ENCODE results near the gene GRK5. TPM values are rescaled to one million over a fixed set of nuclear protein-coding genes. Genes with fewer than 3 reads are reported as not detected.
A peak's percentile ranks its signal among the peaks of the same experiment; 100 is the strongest.

The GRK5 gene
- total RNA-seq, 2 donors from 2014 or later = 85.3 to 90.2 TPM

DNA sequence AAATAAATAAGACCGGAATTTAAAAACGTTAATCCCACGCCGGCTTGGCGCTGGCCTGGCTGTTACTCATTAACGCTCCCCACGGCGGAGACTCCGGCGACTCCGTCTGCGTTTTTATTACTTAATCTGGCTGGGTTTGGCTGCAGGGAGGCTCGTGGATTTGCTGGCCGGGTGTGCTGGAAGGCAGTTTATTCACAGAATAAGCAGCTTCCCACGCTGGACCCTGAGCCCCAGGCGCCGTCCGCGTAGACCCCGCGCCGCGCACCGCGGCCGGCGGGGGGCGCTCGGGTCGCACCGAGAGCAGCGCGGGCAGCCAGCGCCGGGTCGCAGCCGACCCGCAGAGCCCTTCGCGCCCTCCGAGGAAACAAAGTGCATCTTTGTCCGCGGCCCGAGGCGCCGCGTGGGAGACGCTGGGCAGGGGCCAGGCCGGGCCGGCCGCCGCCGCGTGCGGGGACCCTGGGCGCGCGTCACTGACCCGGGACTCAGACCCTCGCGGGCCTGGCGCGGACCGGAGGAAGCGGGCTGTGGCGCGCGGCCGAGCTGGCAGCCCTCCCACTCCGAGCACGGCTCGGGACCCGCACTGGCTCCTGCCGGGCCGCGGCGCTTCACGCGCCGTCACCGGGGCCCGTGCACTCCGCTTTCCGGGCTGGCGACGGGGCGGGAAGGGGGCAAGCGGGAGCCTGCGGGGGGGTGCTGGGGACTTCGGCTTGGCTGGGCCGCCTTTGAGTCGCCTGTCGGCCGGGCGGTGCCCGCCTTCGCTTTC, 587 bp upstream of the GRK5 start:
- TF ChIP-seq, protein P1, sequence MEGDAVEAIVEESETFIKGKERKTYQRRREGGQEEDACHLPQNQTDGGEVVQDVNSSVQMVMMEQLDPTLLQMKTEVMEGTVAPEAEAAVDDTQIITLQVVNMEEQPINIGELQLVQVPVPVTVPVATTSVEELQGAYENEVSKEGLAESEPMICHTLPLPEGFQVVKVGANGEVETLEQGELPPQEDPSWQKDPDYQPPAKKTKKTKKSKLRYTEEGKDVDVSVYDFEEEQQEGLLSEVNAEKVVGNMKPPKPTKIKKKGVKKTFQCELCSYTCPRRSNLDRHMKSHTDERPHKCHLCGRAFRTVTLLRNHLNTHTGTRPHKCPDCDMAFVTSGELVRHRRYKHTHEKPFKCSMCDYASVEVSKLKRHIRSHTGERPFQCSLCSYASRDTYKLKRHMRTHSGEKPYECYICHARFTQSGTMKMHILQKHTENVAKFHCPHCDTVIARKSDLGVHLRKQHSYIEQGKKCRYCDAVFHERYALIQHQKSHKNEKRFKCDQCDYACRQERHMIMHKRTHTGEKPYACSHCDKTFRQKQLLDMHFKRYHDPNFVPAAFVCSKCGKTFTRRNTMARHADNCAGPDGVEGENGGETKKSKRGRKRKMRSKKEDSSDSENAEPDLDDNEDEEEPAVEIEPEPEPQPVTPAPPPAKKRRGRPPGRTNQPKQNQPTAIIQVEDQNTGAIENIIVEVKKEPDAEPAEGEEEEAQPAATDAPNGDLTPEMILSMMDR (IDR thresholded peaks at IDR 0.05) = peak; percentile 44
- Histone ChIP-seq H3K9me3 (no peaks in the 10 kb centered on the region), H3K4me1 (ENCODE audit: control insufficient read depth in 1 of 2, low read depth in 2 of 2) (peaks cover 22 to 30% of the 10 kb centered on the region in 2 donors), H3K27ac (peak overlapping the region; percentile 93 to 94), H3K27me3 (replicated peaks; ENCODE audit: insufficient read depth) (no peaks in the 10 kb centered on the region), H3K36me3 (no peaks in the 10 kb centered on the region), H3K4me3 (peak overlapping the region; percentile 95)
- ATAC-seq (ENCODE audit: insufficient number of reproducible peaks, low FRiP score, low read depth) = peak; percentile 29
- peak; percentile 54 for DNase-seq (ENCODE audit: low spot score)

DNA sequence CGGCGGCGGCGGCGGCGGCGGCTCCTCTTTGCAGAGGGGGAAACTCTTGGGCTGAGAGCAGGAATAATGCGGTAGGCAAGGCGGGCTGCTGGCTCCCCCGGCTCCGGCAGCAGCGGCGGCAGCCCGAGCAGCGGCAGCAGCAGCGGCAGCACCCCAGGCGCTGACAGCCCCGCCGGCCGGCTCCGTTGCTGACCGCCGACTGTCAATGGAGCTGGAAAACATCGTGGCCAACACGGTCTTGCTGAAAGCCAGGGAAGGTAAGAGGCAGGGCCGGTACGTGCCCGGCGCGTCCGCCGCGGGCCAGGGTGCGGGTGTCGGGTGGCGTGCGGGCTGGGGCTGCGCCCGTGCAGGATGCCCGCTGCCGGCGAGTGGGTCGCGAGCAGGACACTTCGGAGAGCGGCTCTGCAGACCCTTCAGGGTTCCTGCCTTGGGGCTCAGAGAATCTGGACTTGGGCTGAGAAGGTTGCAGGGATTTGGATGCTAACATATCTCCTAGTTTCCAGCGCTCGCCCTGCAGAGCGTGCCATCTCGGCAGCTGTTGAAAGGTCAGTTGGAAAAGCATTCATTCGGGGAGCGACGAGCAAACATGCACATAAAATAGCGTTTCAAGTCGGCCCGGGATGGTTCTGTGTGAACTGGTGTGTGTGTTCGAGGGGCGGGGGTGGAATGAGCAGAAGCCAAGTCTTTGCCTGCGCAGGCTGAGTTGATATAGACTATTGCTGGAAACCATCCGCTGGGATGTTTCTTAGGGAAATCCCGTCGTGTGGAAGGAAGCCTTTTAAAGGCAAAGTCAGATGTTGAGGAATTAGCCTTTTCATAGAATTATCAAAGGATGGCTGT, 562 bp downstream of the GRK5 start:
- Histone ChIP-seq H3K36me3 (no peaks in the 10 kb centered on the region), H3K9me3 (no peaks in the 10 kb centered on the region), H3K27ac (peak overlapping the region; percentile 92 to 94), H3K4me1 (ENCODE audit: control insufficient read depth in 1 of 2, low read depth in 2 of 2) (peaks cover 32 to 42% of the 10 kb centered on the region in 2 donors), H3K4me3 (peak overlapping the region; percentile 95), H3K27me3 (replicated peaks; ENCODE audit: insufficient read depth) (no peaks in the 10 kb centered on the region)
- TF ChIP-seq, protein P1 (IDR thresholded peaks at IDR 0.05) = no peak
- peak; percentile 24 for DNase-seq (ENCODE audit: low spot score)
- ATAC-seq (ENCODE audit: insufficient number of reproducible peaks, low FRiP score, low read depth) = no peak

DNA sequence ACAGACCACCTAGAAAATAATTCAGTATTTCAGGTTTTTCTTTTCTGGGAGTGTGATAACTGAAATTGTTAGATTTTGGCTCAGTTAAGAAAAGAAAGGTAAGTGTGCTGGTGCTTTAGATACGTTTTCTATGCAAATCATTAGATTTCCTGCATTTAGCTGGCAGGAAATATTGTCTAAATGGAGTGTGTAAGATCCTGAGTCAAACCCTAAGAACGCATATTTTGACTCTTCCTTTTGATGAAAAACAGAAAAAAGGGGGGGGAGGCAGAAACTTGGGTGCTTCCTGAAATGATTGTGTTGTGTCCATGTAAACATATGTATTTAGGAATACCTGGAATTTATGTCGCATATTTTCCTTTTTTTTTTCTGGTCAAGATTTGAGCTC, 1.2 kb downstream of the GRK5 start:
- ATAC-seq (ENCODE audit: insufficient number of reproducible peaks, low FRiP score, low read depth) (no peak), DNase-seq (ENCODE audit: low spot score) (no peak)
- H3K4me1 ChIP-seq (ENCODE audit: control insufficient read depth in 1 of 2, low read depth in 2 of 2) = peaks cover 34 to 48% of the 10 kb centered on the region in 2 donors
- no peaks in the 10 kb centered on the region for H3K36me3 ChIP-seq
- peak overlapping the region; percentile 92 to 94 for H3K27ac ChIP-seq
- H3K27me3 ChIP-seq (replicated peaks; ENCODE audit: insufficient read depth) = no peaks in the 10 kb centered on the region
- H3K4me3 ChIP-seq = peak overlapping the region; percentile 95
- no peaks in the 10 kb centered on the region for H3K9me3 ChIP-seq
- TF ChIP-seq, protein P1 (IDR thresholded peaks at IDR 0.05) = no peak

DNA sequence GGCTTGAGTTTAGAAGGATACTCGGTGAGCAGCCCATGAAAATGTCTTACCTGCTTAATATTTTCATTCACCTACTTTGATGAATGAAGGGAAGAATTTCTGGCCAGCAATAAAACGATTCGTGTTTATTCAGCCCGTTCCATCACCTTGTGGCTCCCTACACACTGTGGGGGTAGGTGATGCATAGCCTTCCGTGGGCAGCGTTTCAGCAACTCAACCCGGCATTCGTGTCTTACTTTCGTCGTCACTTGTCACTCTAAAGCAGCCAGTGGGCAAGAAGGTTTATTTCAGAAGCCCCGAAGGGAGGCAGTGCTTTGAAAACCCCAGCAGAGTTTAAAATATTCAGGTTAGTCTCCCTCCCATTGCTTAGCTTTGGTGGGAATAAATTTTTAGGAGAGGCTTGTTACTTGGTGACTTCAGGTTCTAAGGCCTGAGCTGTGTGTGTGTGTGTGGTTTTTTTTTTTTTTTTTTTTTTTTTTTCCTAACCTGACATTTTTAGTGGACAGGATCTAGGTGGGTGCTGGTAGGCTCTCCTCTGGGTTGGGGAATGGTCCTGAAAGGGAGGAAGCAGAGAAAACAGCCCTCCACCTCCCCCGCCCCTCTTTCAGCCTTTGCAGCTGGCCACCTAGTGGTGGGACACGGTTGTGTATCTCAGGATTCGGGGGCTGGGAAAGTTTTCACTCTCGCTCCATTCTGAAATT, 1.8 kb downstream of the GRK5 start:
- TF ChIP-seq, protein P1 (IDR thresholded peaks at IDR 0.05) = peak; percentile 85
- ATAC-seq (ENCODE audit: insufficient number of reproducible peaks, low FRiP score, low read depth) (peak; percentile 12), DNase-seq (ENCODE audit: low spot score) (no peak)
- peak overlapping the region; percentile 92 to 94 for H3K27ac ChIP-seq
- H3K9me3 ChIP-seq = no peaks in the 10 kb centered on the region
- H3K27me3 ChIP-seq (replicated peaks; ENCODE audit: insufficient read depth) = no peaks in the 10 kb centered on the region
- H3K36me3 ChIP-seq = no peaks in the 10 kb centered on the region
- H3K4me3 ChIP-seq = peak overlapping the region; percentile 95
- H3K4me1 ChIP-seq (ENCODE audit: control insufficient read depth in 1 of 2, low read depth in 2 of 2) = peaks cover 34 to 55% of the 10 kb centered on the region in 2 donors
